NOMO-1 treated with DMSO at 0.1 percent for 48 hours (cell line): Measurements from ENCODE around the gene SMIM5.
"Not testable (repeated sequence)": the region's sequence is repeated elsewhere in the genome, so short reads cannot be mapped to it uniquely, and the experiment has no call there.

ENCODE experiments used
- DNase-seq: peaks from one replicate; lab custom pipeline; 2025; ENCODE audit not compliant: unreplicated experiment; lab: John Stamatoyannopoulos, UW

Gene SMIM5, protein sequence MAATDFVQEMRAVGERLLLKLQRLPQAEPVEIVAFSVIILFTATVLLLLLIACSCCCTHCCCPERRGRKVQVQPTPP

DNA sequence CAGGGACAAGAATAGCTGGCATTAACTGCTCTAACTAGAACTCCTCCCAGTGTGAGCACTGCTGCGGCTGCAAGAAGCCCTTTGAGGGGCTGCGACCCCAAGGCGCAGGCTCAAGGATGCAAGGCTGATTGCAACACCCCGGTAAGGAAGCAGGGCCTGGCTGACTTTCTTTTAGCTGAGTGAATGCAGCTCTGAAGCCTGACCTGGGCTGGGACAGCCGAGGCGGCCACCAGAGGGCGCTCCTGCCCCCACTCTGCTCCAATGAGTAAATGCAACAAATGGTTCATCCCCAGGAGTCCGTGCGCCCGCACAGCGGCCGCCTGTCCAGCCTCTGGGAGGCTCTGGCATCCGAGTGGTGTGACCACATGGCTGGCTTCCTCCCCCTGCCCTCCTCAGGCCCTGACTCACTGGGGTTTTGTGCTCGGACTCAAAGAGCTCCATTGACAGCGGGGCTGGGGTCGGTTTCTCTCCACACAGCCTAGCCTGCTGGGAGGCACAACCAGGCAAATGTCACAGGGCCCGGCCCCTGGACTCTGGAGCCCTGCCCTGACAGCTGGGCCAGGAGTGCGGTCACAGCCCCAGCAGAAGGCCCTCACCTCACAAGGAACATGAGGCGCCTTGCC, at the start of gene SMIM5:
TSS of gene SMIM5 (plus strand) at position 572 of the 623 bp plus-strand sequence. CDS start 6,768 bp downstream, outside the sequence.
- DNase-seq, result peak; percentile 56

DNA sequence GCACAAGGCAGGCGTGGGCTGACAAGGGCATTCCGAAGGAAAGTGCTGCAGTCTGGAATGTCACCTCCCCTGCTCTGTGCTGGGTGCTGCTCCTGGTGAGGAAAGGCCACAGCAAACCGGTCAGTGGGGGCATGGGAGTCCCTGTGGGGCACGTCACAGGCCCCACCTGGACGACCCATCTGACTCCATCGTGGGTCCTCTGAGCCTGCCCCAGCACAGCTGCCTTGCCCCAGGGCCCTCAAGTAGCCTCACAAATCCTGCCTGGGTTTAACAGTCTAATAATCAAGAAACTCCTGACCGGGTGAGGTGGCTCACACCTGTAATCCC, 48.4 kb upstream of the SMIM5 start:
- DNase-seq, result no peak

DNA sequence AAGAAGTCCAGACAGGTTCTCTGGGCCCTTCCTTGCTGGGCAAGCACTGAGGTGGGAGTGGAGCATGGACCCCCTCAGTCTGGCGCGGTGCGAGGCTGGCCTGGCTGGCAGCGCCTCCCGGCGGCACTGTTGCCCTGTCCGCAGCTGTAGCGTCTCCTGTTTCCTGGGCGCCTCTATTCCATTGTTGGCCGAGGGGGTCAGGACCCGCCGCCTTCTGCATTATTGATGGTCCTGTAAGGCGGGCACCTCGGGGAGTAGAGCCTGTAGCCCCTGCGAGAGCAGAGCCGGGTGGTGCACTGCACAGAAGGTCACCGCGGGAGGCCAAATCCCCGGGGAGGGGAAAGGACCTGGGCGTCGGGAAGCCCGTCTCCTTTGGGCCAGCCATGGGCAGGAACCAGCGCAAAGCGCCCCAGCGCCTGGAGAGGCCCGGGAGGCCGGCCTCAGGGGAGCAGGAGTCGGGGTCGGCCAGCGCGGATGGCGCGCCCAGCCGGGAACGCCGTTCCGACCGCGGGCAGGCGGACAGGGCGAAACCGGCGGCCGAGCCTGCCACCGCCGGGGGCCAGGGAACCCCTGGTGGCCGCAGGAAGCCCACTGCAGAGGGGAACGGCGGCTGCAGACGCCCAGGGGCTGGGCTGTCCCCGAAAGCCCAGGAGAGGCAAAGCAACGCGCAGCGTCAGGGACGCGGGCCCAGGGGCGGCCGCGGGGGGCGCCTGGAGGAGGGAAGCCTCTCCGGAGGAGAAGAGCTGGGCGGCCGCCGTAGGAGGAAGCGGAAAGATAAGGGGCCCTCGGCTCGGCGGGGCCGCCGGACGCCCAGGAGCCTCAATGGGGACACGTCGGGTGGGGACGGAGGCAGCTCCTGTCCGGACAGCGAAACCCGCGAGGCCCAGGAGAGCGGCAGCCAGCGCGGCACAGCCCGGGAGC, 45.3 kb upstream of the SMIM5 start, which contains the start of gene MYO15B:
TSS of gene MYO15B (plus strand) at position 126 of the 921 bp plus-strand sequence. CDS start at position 384, 258 bp downstream.
- peak; percentile 85 for DNase-seq

DNA sequence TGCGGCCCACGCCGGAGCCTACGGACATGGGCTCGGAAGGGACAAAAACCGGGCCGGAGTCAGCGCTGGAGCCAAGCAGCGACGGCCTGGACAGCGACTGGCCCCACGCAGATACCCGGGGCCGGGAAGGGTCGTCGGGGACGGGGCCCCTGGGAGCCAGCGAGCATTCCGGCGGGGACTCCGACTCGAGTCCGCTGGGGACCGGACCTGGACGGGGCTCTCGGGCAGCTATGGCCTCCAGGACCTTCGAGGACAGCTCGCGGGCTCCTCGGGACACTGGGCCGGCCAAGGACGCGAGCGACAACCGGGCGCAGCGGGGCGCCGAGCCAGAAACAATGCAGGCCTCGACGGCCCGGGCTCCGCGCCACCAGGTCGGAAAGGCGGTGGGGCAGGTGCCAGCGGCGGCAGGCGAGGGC, 44.6 kb upstream of the SMIM5 start:
- no peak for DNase-seq

DNA sequence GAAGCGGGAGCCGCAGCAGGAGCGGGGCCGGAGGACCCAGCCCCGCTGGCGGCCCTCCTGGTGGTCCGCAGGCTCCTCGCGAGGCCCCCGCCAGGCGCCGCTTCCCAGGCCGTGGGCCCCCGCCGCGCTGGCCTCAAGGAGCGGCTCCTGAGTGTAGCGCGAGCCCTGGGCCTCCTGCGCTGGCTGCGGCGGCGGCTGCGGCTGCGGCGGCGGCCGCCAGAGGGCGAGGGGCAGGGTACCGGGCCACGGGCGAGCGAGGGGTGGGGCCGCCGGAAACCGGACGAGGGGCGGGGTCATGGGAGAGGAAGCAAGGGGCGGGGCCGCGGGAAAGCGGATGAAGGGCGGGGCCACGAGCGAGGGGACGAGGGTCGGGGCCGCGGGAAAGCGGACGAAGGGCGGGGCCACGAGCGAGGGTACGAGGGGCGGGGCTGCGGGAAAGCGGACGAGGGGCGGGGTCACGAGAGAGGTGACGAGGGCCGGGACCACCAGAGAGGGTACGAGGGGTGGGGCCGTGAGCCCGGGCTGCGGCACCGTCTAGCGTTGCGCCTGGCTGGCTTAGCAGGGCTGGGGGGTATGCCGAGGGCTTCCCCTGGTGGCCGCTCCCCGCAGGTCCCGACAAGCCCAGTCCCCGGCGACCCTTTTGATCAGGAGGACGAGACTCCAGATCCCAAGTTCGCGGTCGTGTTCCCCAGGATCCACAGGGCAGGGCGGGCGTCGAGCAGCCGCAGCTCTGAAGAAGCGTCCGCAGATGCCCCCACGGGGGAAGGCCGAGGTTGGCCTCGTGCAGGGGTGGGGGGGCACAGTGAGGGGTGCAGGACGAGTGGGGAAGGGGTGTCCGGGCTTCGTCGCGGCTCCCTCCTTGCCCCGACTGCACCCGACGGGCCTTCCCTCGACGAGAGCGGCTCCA, 44.0 kb upstream of the SMIM5 start:
- peak; percentile 82 for DNase-seq

DNA sequence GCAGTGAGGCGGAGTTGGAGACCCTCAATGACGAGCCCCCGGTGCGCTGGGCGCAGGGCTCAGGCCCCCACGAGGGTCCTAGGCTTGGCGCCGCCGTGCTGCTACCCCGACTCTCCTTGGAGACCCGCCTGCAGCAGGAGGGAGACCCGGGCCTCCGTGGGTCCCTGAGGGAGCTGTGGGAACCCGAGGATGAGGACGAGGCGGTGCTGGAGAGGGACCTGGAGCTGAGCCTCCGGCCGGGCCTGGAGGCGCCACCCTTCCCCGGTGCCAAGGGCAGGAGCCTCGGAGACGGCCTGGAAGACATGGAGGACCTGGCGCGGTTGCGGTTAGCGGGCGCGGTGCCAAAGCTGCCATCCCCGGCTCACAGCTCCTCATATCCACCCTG, 43.3 kb upstream of the SMIM5 start:
- no peak for DNase-seq

DNA sequence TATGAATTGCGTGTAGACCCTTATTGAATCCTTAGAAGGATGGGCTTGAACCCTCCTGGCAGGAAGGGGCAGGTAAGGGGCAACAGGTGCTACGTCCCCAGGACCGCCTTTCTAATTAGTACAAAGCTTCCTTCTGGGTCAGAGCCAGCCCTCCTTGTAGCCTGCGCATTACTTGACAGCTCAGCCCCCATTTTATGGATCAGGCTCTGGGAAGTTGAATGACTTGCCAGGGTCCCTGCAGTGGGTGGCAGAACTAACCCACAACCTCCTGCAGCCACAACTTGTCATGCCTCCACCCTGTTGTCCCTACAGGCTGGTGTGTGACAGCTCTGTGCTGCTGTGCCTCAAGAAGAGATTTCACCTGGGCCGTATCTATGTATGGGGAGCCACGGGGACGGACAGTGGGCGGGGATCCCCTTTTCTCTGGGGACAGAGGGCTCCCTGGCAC, 42.9 kb upstream of the SMIM5 start:
- DNase-seq, result no peak

DNA sequence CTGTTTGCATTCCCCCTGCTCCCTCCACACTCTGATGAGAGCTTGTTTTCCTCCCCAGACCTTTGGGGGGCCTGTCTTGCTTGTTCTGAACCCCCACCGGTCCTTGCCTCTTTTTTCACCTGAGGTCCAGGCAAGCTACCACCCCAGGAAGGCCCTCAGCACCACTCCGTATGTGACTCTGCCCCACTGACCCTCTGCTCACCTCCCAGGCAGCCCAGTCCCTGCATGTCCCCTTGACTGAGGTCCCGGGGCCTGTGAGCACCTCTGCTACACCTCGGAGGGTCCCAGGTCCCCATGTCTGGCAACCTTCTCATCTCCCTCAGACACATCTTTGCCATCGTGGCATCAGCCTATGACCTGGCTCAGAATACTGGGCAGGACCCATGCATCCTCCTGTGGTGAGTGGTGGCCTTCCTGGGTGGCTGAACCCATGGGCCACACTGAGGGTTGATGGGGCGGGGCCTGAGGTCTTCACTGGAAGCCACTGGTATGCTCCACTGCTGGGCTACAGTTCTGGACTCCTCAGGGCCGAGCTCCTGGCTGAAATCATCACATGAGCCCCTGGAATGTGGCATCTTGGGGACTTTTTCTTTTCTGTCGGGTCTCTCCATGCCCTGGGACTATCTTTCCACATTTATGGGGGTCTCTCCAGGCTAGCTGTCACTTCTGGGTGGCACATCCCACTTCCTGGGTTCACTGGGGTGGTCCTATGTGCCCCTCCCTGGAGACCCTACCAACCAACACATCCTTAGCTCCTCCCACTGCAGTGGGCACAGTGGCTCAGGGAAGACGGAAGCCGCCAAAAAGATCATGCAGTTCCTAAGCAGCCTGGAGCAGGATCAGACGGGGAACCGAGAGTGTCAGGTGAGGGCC, 42.1 kb upstream of the SMIM5 start:
- no peak for DNase-seq

DNA sequence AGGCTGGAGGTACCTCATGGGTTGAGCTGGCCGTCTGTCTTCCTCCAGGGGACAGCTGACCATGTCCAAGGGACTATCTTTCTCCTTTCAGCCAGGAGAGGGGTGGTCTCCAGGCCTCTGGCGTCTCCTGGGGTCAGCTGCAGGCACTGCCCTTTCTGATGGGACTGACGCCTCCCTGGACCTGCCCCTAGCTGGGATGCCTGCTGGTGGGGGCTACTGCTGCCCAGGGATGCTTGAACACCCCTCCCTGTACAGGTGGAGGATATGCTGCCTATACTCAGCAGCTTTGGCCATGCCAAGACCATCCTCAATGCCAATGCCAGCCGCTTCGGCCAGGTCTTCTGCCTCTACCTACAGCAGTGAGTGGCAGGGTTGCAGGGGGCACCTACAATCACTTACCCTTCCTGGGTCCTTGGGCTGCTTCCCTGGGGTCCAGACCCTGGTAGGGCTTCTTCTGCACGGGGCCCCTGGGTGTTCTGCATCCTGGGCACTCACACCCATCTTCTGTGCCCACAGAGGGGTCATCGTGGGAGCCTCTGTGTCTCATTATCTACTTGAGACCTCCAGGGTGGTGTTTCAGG, 41.4 kb upstream of the SMIM5 start:
- no peak for DNase-seq

DNA sequence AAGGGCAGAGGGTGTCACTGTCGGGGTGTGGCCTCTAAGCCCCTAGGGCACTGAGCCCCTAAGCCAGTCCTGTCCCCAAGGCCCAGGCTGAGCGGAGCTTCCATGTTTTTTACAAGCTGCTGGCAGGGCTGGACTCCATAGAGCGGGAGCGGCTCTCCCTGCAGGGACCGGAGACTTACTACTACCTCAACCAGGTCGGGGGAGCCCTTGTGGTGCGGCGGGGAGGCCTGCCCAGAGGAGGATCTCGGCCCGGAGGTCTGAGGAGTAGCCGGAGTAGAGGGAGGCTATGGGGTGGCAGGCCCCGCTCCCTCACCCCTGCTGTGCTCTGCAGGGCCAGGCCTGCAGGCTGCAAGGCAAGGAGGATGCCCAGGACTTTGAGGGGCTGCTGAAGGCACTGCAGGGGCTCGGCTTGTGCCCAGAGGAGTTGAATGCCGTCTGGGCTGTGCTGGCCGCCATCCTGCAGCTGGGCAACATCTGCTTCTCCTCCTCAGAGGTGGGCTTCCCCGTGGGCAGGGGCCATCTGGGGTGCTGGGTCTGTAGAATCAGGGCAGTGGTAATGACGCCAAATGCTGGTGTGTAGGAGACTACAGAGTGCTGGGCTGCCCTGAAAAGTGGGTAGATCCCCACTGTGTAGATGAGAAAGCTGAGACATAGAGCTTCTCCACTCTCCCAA, 40.8 kb upstream of the SMIM5 start:
- DNase-seq, result no peak

DNA sequence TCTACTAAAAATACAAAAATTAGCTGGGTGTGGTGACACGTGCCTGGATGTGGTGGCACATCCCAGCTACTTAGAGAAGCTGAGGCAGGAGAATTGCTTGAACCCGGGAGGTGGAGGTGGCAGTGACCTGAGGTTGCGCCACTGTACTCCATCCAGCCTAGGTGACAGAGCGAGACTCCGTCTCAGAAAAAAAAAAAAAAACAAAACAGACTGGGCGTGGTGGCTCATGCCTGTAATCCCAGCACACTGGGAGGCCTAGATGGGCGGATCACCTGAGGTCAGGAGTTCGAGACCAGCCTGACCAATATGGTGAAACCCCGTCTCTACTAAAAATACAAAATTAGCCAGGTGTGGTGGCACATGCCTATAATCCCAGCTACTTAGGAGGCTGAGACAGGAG, 39.8 kb upstream of the SMIM5 start:
- not testable (repeated sequence) for DNase-seq

DNA sequence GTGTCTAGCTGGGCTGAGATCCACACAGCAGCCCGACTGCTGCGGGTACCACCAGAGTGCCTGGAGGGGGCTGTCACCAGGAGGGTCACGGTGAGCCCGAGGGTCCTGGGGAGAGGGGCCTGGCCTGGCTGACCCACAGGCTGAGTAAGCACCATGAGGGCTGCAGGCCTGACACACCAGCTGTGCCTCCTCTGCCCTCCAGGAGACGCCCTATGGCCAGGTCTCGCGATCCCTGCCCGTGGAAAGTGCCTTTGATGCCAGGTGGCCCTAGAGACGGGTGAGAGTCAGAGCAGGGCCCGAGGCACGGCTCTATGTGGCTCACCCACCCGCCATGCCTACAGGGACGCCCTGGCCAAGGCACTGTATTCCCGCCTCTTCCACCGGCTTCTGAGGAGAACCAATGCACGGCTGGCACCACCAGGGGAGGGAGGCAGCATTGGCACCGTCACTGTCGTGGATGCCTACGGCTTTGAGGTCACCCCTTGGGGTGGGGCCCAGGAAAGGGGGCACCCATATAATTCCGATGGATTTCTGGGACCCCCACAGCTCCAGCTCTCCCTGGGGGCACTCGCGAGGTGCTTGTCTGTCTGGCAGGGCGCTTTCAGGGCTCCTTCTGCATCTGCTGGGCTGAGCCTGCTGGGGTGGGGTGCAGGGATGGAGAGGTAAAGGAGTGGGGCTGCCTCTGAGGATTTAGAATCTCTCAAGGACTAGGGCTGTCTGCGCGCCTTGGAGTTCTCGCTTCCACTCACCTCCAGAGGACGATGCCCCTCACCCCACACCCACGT, 38.5 kb upstream of the SMIM5 start:
- no peak for DNase-seq

DNA sequence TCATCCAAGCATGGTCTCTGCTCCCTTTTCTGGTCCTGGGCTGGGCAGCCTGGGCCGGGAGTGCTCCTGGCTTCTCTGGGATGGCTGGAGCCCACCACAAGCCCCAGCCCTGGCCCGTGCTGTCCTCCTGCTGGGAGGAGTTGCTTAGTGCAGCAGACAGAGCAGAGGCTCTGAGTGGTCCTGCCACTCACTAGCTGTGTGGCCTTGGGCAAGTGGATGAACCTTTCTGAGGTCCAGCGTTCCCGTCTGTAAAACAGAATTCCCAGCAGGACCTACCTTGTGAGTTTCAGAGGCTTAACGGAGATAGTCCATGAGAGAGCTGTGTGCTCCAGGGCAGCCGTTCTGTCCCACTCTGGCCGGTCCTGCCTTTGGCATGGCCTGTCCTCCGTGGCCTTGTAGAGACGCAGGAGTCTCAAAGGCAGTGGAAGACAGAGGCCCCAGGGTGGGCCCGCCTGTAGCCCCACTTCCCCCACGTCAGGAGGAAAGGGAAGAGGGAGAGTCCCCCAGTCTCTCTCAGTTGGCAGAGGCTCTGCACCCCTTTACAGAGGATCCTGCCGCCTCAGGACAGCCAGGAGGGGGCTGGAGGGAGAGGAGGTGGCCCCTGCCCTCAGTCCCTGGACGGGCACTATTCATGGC, 37.8 kb upstream of the SMIM5 start:
- no peak for DNase-seq

DNA sequence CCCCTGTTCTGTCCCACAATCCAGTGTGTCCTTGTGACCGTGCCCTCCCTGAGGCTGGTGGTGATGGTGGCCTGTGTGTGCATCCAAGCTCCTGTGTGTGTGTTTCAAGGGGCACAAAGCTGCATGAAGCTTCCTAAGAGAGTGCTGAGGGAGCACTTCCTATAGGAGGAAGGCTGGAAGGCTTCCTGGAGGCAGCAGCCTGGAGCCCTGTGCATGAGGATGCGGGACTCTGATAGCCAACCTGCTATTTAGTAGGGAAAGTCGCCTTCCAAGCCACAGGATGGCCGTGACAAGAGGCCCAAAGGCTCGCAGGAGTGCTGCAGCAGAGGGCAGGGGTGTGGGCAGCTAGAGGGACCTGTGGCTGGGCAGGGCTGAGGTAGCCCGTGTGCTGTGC, 37.3 kb upstream of the SMIM5 start:
- DNase-seq, result no peak

DNA sequence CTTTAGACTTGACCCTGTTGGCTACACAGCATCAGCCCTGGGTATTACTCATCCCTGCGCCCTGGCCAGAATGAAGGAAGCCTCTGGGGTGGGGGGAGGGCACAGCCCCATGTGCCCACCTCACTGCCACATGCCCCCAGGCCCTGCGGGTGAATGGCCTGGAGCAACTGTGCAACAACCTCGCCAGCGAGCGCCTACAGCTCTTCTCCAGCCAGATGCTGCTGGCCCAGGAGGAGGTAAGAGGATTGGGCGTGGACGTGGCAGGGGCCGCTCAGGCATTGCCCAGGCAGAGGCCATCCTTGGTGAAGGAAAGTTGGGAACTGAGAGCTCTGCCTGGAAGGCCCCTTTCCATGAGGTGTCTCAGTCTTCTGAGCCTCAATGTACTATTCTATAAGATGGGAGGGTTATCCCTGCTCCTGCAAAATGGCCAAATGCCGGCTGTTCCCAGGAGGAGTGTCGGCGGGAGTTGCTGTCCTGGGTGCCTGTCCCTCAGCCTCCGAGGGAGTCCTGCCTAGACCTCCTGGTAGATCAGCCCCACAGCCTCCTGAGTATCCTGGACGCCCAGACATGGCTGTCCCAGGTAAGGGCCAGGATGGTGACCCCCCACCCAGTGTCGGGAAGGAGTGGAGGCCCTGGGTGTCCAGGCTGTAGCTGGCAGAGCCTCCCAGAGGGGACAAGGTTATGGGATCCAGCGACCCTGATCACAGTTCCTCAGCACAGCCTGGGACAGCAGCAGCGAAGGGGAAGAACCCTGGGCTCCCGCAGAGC, 36.7 kb upstream of the SMIM5 start:
- no peak for DNase-seq

DNA sequence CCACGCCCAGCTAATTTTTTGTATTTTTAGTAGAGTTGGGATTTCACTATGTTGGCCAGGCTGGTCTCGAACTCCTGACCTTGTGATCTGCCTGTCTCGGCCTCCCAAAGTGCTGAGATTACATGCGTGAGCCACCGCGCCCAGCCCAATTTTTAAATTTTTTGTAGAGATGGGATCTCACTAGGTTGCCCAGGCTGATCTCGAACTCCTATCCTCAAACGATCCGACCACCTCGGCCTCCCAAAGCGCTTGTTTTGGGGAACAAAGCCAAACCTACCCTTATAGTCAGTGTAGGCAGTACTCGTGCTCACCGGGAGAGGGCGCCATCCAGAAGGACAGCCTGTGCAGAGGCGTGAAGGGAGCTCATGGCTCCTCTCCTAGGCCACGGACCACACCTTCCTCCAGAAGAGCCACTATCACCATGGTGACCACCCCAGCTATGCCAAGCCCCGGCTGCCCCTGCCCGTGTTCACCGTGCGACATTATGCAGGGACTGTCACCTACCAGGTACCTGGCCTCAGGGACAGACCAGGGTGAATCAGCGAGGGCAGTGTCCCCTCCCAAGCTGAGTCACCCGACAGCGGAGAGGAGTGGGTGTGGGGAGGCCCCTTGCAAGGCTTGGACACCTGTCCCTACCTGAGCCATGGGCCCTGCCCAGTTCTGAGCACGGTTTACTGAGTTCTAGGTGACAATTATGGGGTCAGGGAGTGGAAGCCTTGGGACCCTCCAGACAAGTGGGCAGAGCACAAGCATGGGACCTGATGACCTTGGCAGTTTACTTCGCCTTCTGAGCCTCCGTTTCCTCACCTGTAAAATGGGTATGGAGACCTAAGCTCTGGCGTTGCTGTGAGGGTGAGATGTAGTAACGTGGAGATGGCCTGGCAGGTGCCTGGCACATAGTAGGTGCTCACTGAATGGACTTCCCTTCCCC, 31.9 kb upstream of the SMIM5 start:
- DNase-seq, result peak; percentile 51
